Gastrocnemius medialis (tissue), 4 donors: ENCODE measurements around the gene PCSK5.

Source experiments
- CTCF ChIP-seq, 5 experiments: fragments of 450-650 bp in 3 of 5; fragments of 200-600 bp in 2 of 5; sonication (generic) in 2 of 5; IDR thresholded peaks in 4 of 5; conservative IDR thresholded peaks in 1 of 5; 1 replicate in 4 of 5; 2 replicates in 1 of 5; pipeline ENCODE4 v1.5.1; 2016 to 2019; ENCODE audit warnings: antibody characterized with exemption in 5 of 5, mild to moderate bottlenecking in 3 of 5, moderate library complexity in 3 of 5
- POLR2A ChIP-seq, 2 donors: fragments of 450-650 bp; IDR thresholded peaks; one replicate each; pipeline ENCODE4 v1.6.1; 2017; ENCODE audit warnings: antibody characterized with exemption in 2 of 2, mild to moderate bottlenecking in 2 of 2, moderate library complexity in 2 of 2

GRCh38 chr9:75914883-75915452, 24.5 kb downstream of the PCSK5 start:
- no peak for TF ChIP-seq POLR2A (IDR thresholded peaks at IDR 0.05)
- no peak for TF ChIP-seq CTCF (IDR thresholded peaks at IDR 0.05 in 4 of 5, conservative IDR thresholded peaks at IDR 0.05 in 1 of 5)
